ENCODE results near the gene PAM. TPM values are rescaled to one million over a fixed set of nuclear protein-coding genes. Genes with fewer than 3 reads are reported as not detected.

PAM gene
- total RNA-seq, 2 donors from 2014 or later: 32.9 to 38.2 TPM

DNA sequence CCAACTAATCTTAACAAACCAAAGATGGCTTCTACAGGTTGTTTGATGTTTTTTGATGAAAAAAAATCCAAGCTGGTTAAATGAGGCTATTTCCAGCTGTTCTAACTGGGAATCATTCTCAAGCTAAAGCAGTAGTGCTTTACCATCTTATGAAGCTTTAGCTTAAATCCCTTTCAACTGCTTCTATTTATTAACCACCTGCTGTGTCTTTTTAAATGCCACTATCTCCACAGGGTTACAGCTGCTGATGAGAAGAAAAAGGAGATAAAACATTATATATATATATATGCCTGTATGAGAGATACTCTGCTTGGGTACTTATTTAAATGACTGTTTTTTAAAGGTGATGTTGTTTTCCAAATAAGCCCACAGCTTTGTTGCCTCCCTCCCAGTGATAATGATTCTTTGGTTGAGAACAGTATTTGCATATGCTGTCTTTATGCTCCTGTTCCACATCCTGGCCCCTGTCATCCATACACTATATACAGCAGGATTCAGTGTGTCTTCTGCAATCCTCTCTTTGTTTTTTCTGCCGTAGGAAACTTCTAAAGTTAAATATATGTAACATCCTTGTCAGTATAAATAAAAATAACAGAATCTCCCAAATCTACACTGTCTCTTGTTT, 164.0 kb downstream of the PAM start:
- H3K4me3 Mint-ChIP-seq: no peak overlapping the region
- Histone ChIP-seq H3K9me3 (ENCODE audit: control insufficient read depth, low read length) (no peaks in the 10 kb centered on the region), H3K4me1 (ENCODE audit: control insufficient read depth, insufficient read depth, low read length) (peaks cover 6% of the 10 kb centered on the region), H3K27me3 (ENCODE audit: control insufficient read depth, insufficient read depth, low read length, poor library complexity, severe bottlenecking) (no peaks in the 10 kb centered on the region), H3K9ac (ENCODE audit: extremely low read depth, low read length, poor library complexity, severe bottlenecking) (no peak overlapping the region), H3K4me3 (ENCODE audit: low read length) (no peak overlapping the region), H3K36me3 (ENCODE audit: control insufficient read depth, insufficient read depth, low read length) (no peaks in the 10 kb centered on the region), H3K27ac (ENCODE audit: low read depth, low read length) (no peak overlapping the region)
- no CpG with 5 or more reads among the region's 1 CpG for WGBS, 2 experiments (ENCODE audit: insufficient coverage in 1 of 2, insufficient read length in 1 of 2)
- H3K9me3 Mint-ChIP-seq: no peaks in the 10 kb centered on the region
- TF ChIP-seq, protein P1, sequence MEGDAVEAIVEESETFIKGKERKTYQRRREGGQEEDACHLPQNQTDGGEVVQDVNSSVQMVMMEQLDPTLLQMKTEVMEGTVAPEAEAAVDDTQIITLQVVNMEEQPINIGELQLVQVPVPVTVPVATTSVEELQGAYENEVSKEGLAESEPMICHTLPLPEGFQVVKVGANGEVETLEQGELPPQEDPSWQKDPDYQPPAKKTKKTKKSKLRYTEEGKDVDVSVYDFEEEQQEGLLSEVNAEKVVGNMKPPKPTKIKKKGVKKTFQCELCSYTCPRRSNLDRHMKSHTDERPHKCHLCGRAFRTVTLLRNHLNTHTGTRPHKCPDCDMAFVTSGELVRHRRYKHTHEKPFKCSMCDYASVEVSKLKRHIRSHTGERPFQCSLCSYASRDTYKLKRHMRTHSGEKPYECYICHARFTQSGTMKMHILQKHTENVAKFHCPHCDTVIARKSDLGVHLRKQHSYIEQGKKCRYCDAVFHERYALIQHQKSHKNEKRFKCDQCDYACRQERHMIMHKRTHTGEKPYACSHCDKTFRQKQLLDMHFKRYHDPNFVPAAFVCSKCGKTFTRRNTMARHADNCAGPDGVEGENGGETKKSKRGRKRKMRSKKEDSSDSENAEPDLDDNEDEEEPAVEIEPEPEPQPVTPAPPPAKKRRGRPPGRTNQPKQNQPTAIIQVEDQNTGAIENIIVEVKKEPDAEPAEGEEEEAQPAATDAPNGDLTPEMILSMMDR (conservative IDR thresholded peaks at IDR 0.05): no peak
- DNase-seq: no peak
- H3K27ac Mint-ChIP-seq: no peak overlapping the region
- H3K4me1 Mint-ChIP-seq: peaks cover 23% of the 10 kb centered on the region
- H3K36me3 Mint-ChIP-seq (ENCODE audit: low read depth): no peaks in the 10 kb centered on the region
- peaks cover 1% of the 10 kb centered on the region for H3K27me3 Mint-ChIP-seq (ENCODE audit: insufficient read depth)

DNA sequence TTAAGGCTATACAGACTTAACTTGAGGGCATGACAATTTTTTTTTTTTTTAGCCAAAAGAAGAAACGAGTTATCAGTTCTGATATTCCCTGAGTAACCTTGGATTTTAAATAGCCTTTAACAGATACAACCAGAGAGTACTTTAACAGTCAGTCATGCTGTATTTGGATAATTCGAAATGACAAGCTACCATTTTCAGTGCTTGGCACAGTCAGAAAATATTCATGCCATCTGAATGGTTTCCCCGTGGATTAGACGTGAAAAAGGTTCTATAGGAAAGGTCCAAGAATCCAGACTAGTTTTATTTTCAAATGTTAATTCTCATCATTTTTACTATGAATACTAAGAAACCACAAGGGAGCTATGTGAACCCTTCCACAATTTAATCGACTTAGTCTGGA, 165.7 kb downstream of the PAM start:
- H3K27ac ChIP-seq (ENCODE audit: low read depth, low read length): no peak overlapping the region
- Mint-ChIP-seq H3K27ac (no peak overlapping the region), H3K36me3 (ENCODE audit: low read depth) (no peaks in the 10 kb centered on the region), H3K27me3 (ENCODE audit: insufficient read depth) (peaks cover 1% of the 10 kb centered on the region), H3K4me1 (peaks cover 23% of the 10 kb centered on the region), H3K9me3 (no peaks in the 10 kb centered on the region), H3K4me3 (no peak overlapping the region)
- no peak overlapping the region for H3K9ac ChIP-seq (ENCODE audit: extremely low read depth, low read length, poor library complexity, severe bottlenecking)
- TF ChIP-seq, protein P1 (conservative IDR thresholded peaks at IDR 0.05): no peak
- no peaks in the 10 kb centered on the region for H3K9me3 ChIP-seq (ENCODE audit: control insufficient read depth, low read length)
- DNase-seq: no peak
- H3K4me1 ChIP-seq (ENCODE audit: control insufficient read depth, insufficient read depth, low read length): peaks cover 6% of the 10 kb centered on the region
- H3K4me3 ChIP-seq (ENCODE audit: low read length): no peak overlapping the region
- no peaks in the 10 kb centered on the region for H3K27me3 ChIP-seq (ENCODE audit: control insufficient read depth, insufficient read depth, low read length, poor library complexity, severe bottlenecking)
- H3K36me3 ChIP-seq (ENCODE audit: control insufficient read depth, insufficient read depth, low read length): no peaks in the 10 kb centered on the region
- 86 to 100% methylated on average over 1 to 5 of the region's 5 CpGs for WGBS, 2 experiments (ENCODE audit: insufficient coverage in 1 of 2, insufficient read length in 1 of 2)

DNA sequence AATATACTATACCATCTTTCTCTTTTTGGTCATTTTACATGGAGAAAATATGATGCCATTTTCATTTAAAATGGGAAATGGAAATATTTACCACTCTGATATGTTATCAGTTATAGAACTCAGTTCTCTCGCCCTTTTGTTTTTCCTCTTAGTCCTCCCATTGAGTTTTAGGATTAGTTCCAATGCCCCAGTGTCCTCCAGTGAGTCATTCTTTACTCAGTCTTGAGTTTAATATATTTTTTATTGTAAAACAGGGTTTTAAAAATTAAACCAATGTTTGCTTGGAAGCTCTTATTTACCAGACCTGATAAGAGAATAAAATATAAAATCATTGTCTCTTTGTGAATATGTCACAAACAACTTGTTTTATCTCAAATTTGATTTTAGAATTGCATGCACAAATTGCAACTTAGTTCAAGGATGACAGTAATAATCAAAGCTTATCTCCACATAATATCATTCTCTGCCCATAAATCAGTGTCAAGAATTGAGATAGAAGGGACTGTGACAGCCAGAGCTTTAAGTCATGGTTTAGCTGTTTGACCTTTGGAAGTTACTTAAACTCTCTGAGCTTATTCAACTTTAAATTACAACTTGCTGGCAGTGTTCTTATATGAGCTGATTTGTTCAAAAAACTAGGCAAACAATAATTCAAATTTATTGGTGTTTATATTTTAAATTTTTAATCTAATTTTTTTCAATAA, 166.4 kb downstream of the PAM start:
- Mint-ChIP-seq H3K9me3 (no peaks in the 10 kb centered on the region), H3K27ac (no peak overlapping the region), H3K36me3 (ENCODE audit: low read depth) (no peaks in the 10 kb centered on the region), H3K4me1 (peaks cover 23% of the 10 kb centered on the region), H3K4me3 (no peak overlapping the region), H3K27me3 (ENCODE audit: insufficient read depth) (peaks cover 1% of the 10 kb centered on the region)
- Histone ChIP-seq H3K36me3 (ENCODE audit: control insufficient read depth, insufficient read depth, low read length) (no peaks in the 10 kb centered on the region), H3K4me3 (ENCODE audit: low read length) (no peak overlapping the region), H3K9ac (ENCODE audit: extremely low read depth, low read length, poor library complexity, severe bottlenecking) (no peak overlapping the region), H3K27ac (ENCODE audit: low read depth, low read length) (no peak overlapping the region), H3K27me3 (ENCODE audit: control insufficient read depth, insufficient read depth, low read length, poor library complexity, severe bottlenecking) (no peaks in the 10 kb centered on the region), H3K4me1 (ENCODE audit: control insufficient read depth, insufficient read depth, low read length) (peaks cover 6% of the 10 kb centered on the region), H3K9me3 (ENCODE audit: control insufficient read depth, low read length) (no peaks in the 10 kb centered on the region)
- no peak for DNase-seq
- TF ChIP-seq, protein P1 (conservative IDR thresholded peaks at IDR 0.05): no peak
- WGBS, 2 experiments (ENCODE audit: insufficient coverage in 1 of 2, insufficient read length in 1 of 2): 67% methylated on average over 1 of the region's 1 CpG; no CpG with 5 or more reads in 1 of the 2 experiments
